HG02981 (cell line): ENCODE data around the gene APEH.

Source experiments
- ATAC-seq: cut with Tn5 transposase; IDR thresholded peaks from one replicate; pipeline ENCODE4 v1.9.1; 2021; ENCODE audit warnings: mild to moderate bottlenecking, moderate library complexity; ENCODE audit not compliant: unreplicated experiment

APEH gene

GRCh38 chr3:49723628-49724551 lies 49.7 kb downstream of the APEH start, which contains the start of gene GMPPB:
TSS of gene GMPPB (minus strand) at chr3:49723951. CDS start at chr3:49723726, 225 bp downstream.
- peak; percentile 72 for ATAC-seq

- ATAC-seq, result no peak
Observed at GRCh38 chr3:49724586-49724985, 50.4 kb downstream of the APEH start.

- ATAC-seq, result no peak
Observed at GRCh38 chr3:49725906-49726681, 51.9 kb downstream of the APEH start.

DNA sequence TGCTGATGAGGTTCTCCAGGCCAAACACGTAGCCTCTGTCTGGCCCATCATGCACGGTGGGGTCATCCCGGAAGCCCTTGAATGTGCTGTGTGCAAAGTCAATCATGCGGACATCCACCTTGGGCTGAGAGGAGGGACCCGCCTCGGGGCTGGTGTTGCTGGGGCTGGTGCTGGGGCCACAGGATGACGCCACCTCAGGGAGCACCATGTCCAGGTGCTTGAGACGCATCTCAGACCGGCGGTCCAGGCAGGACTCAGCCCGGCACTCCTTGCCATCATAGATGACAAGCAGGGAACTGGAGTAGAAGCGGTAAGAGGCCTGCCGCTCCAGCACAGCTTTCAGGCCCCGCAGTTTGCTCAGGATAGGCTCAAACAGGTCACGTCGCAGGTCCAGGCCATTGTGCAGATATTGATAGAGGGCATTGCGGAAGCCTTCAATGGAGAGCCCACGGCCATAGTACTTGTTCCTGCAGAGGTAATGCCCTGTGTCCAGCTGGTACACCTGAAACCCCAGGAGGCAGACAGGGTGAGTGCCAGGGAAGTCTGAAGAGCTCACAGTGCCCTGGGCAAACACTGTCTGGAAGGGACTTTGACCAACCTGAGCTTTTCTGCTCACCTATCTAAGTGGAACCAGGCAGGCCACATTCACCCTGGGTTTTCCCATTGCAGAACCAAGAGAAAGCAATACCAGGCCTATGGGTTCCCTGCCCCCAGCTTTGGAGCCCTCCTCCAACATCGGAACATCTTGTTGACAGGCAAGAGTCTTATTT lies 53.2 kb downstream of the APEH start:
- ATAC-seq, result no peak

- no peak for ATAC-seq
Observed at GRCh38 chr3:49727924-49728361, 53.8 kb downstream of the APEH start.

- ATAC-seq, result no peak
Observed at GRCh38 chr3:49729966-49730609, 55.9 kb downstream of the APEH start.

GRCh38 chr3:49732597-49732996 lies 58.4 kb downstream of the APEH start:
- no peak for ATAC-seq

GRCh38 chr3:49733551-49733950 lies 59.4 kb downstream of the APEH start:
- ATAC-seq, result no peak
